MM.1S (cell line): Measurements from ENCODE around the gene DIMT1.

Experiments used
- DNase-seq: peaks from one replicate; pipeline ENCODE4 v3.0.0-alpha.2; 2015
- H2AFZ ChIP-seq: fragments of 300-600 bp; sonication (generic); 2 replicates; pipeline ENCODE4 v1.6.0; 2016; ENCODE audit warnings: antibody characterized with exemption, low read length
- H3F3A ChIP-seq: fragments of 300-600 bp; sonication (generic); 2 replicates; pipeline ENCODE4 v1.6.1; 2016; ENCODE audit warnings: mild to moderate bottlenecking, antibody characterized with exemption, low read length, moderate library complexity, mixed read lengths; ENCODE audit not compliant: insufficient read depth
- H3K27ac ChIP-seq: fragments of 300-600 bp; sonication (generic); 2 replicates; pipeline ENCODE4 v1.5.1; 2016; ENCODE audit warnings: mild to moderate bottlenecking, low read length
- H3K27me3 ChIP-seq: fragments of 300-600 bp; sonication (generic); replicated peaks from 2 replicates; pipeline ENCODE4 v1.6.0; 2016; ENCODE audit warnings: low read length; ENCODE audit not compliant: insufficient read depth
- H3K36me3 ChIP-seq: fragments of 300-600 bp; sonication (generic); replicated peaks from 2 replicates; pipeline ENCODE4 v1.6.1; 2016; ENCODE audit warnings: mild to moderate bottlenecking, low read length, mixed read lengths; ENCODE audit not compliant: insufficient read depth
- H3K4me1 ChIP-seq: fragments of 300-600 bp; sonication (generic); 2 replicates; pipeline ENCODE4 v1.6.1; 2016; ENCODE audit warnings: low read length, mixed read lengths
- H3K4me2 ChIP-seq: fragments of 300-600 bp; sonication (generic); 2 replicates; pipeline ENCODE4 v1.6.0; 2016; ENCODE audit warnings: low read depth, low read length
- H3K4me3 ChIP-seq: fragments of 300-600 bp; sonication (generic); 2 replicates; pipeline ENCODE4 v1.5.1; 2016; ENCODE audit warnings: low read length, mixed read lengths
- H3K79me2 ChIP-seq: fragments of 300-600 bp; sonication (generic); 2 replicates; pipeline ENCODE4 v1.6.1; 2016; ENCODE audit warnings: mixed run types, low read length, mixed read lengths
- H3K9ac ChIP-seq: fragments of 300-600 bp; sonication (generic); 2 replicates; pipeline ENCODE4 v1.6.1; 2016; ENCODE audit warnings: low read length, mixed read lengths
- H3K9me2 ChIP-seq: fragments of 300-600 bp; sonication (generic); replicated peaks from 2 replicates; pipeline ENCODE4 v1.6.1; 2016; ENCODE audit warnings: mild to moderate bottlenecking, low read length, mixed read lengths; ENCODE audit not compliant: insufficient read depth
- H3K9me3 ChIP-seq: fragments of 300-600 bp; sonication (generic); replicated peaks from 2 replicates; pipeline ENCODE4 v1.6.1; 2016; ENCODE audit warnings: mild to moderate bottlenecking, low read length, mixed read lengths; ENCODE audit not compliant: insufficient read depth
- H4K20me1 ChIP-seq: fragments of 300-600 bp; sonication (generic); 2 replicates; pipeline ENCODE4 v1.6.1; 2016; ENCODE audit warnings: mild to moderate bottlenecking, low read length, moderate library complexity, mixed read lengths; ENCODE audit not compliant: insufficient read depth
- EZH2 ChIP-seq: fragments of 300-600 bp; sonication (generic); optimal IDR thresholded peaks from 2 replicates; pipeline ENCODE3; 2017; ENCODE audit warnings: low read depth, mild to moderate bottlenecking, antibody characterized with exemption, low read length, mixed read lengths
- EZH2phosphoT487 ChIP-seq: fragments of 300-600 bp; sonication (generic); IDR thresholded peaks from 2 replicates; pipeline ENCODE4 v1.6.1; 2018; ENCODE audit warnings: antibody characterized with exemption, low read length
- TF ChIP-seq, protein P1 (sequence below): fragments of 300-600 bp; sonication (generic); IDR thresholded peaks from 2 replicates; pipeline ENCODE4 v1.5.1; 2016; ENCODE audit warnings: antibody characterized with exemption, low read length, mixed read lengths

DIMT1 gene

GRCh38 chr5:62376064-62376463 lies 27.6 kb downstream of the DIMT1 start:
- H3K4me3 ChIP-seq = no peak overlapping the region
- H4K20me1 ChIP-seq = no peaks in the 10 kb centered on the region
- H3K36me3 ChIP-seq = no peaks in the 10 kb centered on the region
- no peaks in the 10 kb centered on the region for H3K4me1 ChIP-seq
- no peaks in the 10 kb centered on the region for H3K9me2 ChIP-seq
- no peaks in the 10 kb centered on the region for H3K79me2 ChIP-seq
- H3K9ac ChIP-seq = no peak overlapping the region
- H3K27ac ChIP-seq = no peak overlapping the region
- TF ChIP-seq, protein P1, sequence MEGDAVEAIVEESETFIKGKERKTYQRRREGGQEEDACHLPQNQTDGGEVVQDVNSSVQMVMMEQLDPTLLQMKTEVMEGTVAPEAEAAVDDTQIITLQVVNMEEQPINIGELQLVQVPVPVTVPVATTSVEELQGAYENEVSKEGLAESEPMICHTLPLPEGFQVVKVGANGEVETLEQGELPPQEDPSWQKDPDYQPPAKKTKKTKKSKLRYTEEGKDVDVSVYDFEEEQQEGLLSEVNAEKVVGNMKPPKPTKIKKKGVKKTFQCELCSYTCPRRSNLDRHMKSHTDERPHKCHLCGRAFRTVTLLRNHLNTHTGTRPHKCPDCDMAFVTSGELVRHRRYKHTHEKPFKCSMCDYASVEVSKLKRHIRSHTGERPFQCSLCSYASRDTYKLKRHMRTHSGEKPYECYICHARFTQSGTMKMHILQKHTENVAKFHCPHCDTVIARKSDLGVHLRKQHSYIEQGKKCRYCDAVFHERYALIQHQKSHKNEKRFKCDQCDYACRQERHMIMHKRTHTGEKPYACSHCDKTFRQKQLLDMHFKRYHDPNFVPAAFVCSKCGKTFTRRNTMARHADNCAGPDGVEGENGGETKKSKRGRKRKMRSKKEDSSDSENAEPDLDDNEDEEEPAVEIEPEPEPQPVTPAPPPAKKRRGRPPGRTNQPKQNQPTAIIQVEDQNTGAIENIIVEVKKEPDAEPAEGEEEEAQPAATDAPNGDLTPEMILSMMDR = no peak
- TF ChIP-seq EZH2phosphoT487 = no peak
- no peak for TF ChIP-seq EZH2
- no peaks in the 10 kb centered on the region for H3F3A ChIP-seq
- H3K9me3 ChIP-seq = no peaks in the 10 kb centered on the region
- no peak overlapping the region for H2AFZ ChIP-seq
- no peak for DNase-seq
- H3K27me3 ChIP-seq = no peaks in the 10 kb centered on the region
- H3K4me2 ChIP-seq = no peak overlapping the region

GRCh38 chr5:62375627-62376026 lies 28.1 kb downstream of the DIMT1 start:
- Histone ChIP-seq H3K27me3 (no peaks in the 10 kb centered on the region), H3K4me3 (no peak overlapping the region), H3K36me3 (no peaks in the 10 kb centered on the region), H3K27ac (no peak overlapping the region), H3K79me2 (no peaks in the 10 kb centered on the region), H3K9ac (no peak overlapping the region), H3K4me2 (no peak overlapping the region), H3K9me2 (no peaks in the 10 kb centered on the region), H2AFZ (no peak overlapping the region), H4K20me1 (no peaks in the 10 kb centered on the region), H3K9me3 (no peaks in the 10 kb centered on the region), H3F3A (no peaks in the 10 kb centered on the region), H3K4me1 (no peaks in the 10 kb centered on the region)
- DNase-seq = no peak
- TF ChIP-seq EZH2phosphoT487 (no peak), EZH2 (no peak)

- no peak for DNase-seq
- no peaks in the 10 kb centered on the region for H3K4me1 ChIP-seq
- no peaks in the 10 kb centered on the region for H3K79me2 ChIP-seq
- no peaks in the 10 kb centered on the region for H3K27me3 ChIP-seq
- no peak overlapping the region for H3K27ac ChIP-seq
- no peaks in the 10 kb centered on the region for H3K9me3 ChIP-seq
- TF ChIP-seq EZH2phosphoT487 (no peak), EZH2 (no peak)
- TF ChIP-seq, protein P1 = no peak
- H3K4me2 ChIP-seq = no peak overlapping the region
- no peaks in the 10 kb centered on the region for H4K20me1 ChIP-seq
- no peak overlapping the region for H3K4me3 ChIP-seq
- H3K9ac ChIP-seq = no peak overlapping the region
- H2AFZ ChIP-seq = no peak overlapping the region
- H3F3A ChIP-seq = no peaks in the 10 kb centered on the region
- H3K36me3 ChIP-seq = no peaks in the 10 kb centered on the region
- H3K9me2 ChIP-seq = no peaks in the 10 kb centered on the region
Observed at GRCh38 chr5:62374090-62374489, 29.6 kb downstream of the DIMT1 start.

- H2AFZ ChIP-seq = no peak overlapping the region
- H3K4me1 ChIP-seq = no peaks in the 10 kb centered on the region
- H3K9me2 ChIP-seq = no peaks in the 10 kb centered on the region
- no peaks in the 10 kb centered on the region for H3K27me3 ChIP-seq
- H3K36me3 ChIP-seq = no peaks in the 10 kb centered on the region
- no peak overlapping the region for H3K4me3 ChIP-seq
- DNase-seq = no peak
- TF ChIP-seq, protein P1 = no peak
- TF ChIP-seq EZH2 (no peak), EZH2phosphoT487 (no peak)
- no peaks in the 10 kb centered on the region for H3K79me2 ChIP-seq
- no peak overlapping the region for H3K27ac ChIP-seq
- no peaks in the 10 kb centered on the region for H3K9me3 ChIP-seq
- H4K20me1 ChIP-seq = no peaks in the 10 kb centered on the region
- H3F3A ChIP-seq = no peaks in the 10 kb centered on the region
- H3K9ac ChIP-seq = no peak overlapping the region
- no peak overlapping the region for H3K4me2 ChIP-seq
Observed at GRCh38 chr5:62373382-62373781, 30.3 kb downstream of the DIMT1 start.
